ENCODE measurements around the gene KDM2B.

The KDM2B gene

DNA sequence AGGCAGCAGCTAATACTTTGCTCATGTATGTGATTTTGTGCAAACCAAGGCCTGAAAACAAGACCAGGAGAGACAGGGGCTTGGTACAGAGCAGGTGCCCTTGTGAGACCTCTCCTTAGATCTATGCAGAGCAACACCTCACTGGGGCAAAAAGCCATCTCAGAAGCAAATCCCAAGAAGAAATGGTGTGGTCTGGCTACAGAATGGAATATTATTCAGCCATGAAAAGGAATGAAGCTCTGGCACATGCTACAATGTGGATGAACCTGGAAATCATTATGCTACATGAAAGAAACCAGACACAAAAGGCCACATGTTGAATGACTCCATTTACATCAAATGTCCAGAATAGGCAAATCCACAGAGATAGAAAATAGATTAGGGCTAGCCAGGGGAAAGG lies 61.6 kb downstream of the KDM2B start:
- no peak overlapping the region for H3K4me3 ChIP-seq (ENCODE audit: low read depth, low read length)
- no peak for TF ChIP-seq MAX (IDR thresholded peaks at IDR 0.05; ENCODE audit: low read depth, low read length)
- no peak for TF ChIP-seq CTCF (IDR thresholded peaks at IDR 0.05; ENCODE audit: low read depth, low read length)
- no peak for TF ChIP-seq POLR2A (IDR thresholded peaks at IDR 0.05; ENCODE audit: extremely low read depth, insufficient read length)
- TF ChIP-seq MYC (IDR thresholded peaks at IDR 0.05; ENCODE audit: low read depth, low read length) = no peak
- no peak for DNase-seq (ENCODE audit: low read depth)

DNA sequence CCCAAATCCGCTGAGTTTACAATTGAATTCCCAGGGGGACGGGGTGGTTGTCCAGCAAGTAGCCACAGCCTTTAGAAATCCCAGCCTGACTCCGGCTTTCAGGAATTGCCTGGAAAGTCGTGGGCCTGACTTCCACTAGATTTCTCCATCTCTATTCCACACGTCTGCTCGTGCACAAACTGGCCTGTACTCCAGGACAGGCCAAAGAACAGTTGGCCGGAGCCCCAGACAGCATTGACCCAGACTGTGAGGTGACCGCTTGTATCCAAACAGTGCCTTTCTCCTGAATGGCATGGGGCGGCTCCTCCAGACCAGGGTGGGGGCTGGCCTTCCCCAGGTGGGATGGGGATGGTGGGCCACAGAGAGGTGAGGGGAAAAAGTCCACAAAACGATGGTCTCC lies 62.2 kb downstream of the KDM2B start:
- no peak for DNase-seq (ENCODE audit: low read depth)
- TF ChIP-seq MAX (IDR thresholded peaks at IDR 0.05; ENCODE audit: low read depth, low read length) = no peak
- no peak overlapping the region for H3K4me3 ChIP-seq (ENCODE audit: low read depth, low read length)

GRCh38 chr12:121516437-121517011 lies 64.3 kb downstream of the KDM2B start:
- DNase-seq (ENCODE audit: low read depth) = no peak
- TF ChIP-seq MYC (IDR thresholded peaks at IDR 0.05; ENCODE audit: low read depth, low read length) = no peak
- no peak for TF ChIP-seq CTCF (IDR thresholded peaks at IDR 0.05; ENCODE audit: low read depth, low read length)
- TF ChIP-seq MAX (IDR thresholded peaks at IDR 0.05; ENCODE audit: low read depth, low read length) = no peak
- TF ChIP-seq POLR2A (IDR thresholded peaks at IDR 0.05; ENCODE audit: extremely low read depth, insufficient read length) = no peak
- no peak overlapping the region for H3K4me3 ChIP-seq (ENCODE audit: low read depth, low read length)

DNA sequence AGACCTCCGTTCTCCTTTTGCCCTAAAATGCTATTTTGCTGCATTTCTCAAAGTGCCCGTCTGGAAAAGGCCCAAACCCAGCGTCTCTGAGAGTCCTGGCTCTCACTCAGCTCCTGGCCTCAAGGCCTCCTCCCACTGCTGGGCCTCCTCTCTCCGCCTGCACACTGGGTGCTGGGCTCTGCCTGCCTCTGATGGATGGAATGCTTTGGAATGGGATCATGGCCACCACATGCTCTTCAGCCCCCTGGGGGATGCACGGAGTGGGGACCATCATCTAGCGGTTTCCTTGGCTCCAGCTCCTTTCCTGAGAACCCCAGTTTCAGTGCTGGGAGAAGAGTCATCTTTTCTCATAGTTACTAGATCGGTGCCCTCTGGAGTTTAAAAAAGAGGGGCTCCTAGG lies 65.2 kb downstream of the KDM2B start:
- no peak for TF ChIP-seq MAX (IDR thresholded peaks at IDR 0.05; ENCODE audit: low read depth, low read length)
- TF ChIP-seq MYC (IDR thresholded peaks at IDR 0.05; ENCODE audit: low read depth, low read length) = no peak
- TF ChIP-seq CTCF (IDR thresholded peaks at IDR 0.05; ENCODE audit: low read depth, low read length) = no peak
- no peak for TF ChIP-seq POLR2A (IDR thresholded peaks at IDR 0.05; ENCODE audit: extremely low read depth, insufficient read length)
- no peak for DNase-seq (ENCODE audit: low read depth)
- no peak overlapping the region for H3K4me3 ChIP-seq (ENCODE audit: low read depth, low read length)

DNA sequence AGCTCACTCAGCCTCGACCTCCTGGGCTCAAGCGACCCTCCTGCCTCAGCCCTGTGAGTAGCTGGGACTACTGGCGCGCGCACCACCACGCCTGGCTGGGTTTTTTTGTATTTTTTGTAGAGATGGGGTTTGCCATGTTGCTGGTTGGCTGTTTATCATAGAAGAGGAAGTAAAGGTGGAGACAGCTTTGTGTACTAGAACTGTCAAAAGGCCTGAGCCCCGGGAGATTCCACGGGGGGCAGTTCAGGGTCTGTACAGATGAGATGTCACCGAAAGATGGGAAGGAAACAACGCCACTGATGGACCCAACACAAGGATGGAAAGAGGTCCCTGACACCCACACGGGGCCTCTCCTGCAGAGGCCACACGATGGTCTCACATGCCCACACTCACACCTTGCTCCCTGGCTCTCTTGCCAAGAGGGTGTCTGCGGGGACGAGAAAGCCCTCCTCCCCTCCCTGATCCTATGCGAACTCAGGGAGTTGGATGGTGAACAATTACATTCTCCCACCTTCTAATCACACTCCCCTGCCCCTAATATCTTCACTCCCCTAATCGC lies 66.6 kb downstream of the KDM2B start:
- TF ChIP-seq MYC (IDR thresholded peaks at IDR 0.05; ENCODE audit: low read depth, low read length) (no peak), MAX (IDR thresholded peaks at IDR 0.05; ENCODE audit: low read depth, low read length) (no peak), CTCF (IDR thresholded peaks at IDR 0.05; ENCODE audit: low read depth, low read length) (no peak), POLR2A (IDR thresholded peaks at IDR 0.05; ENCODE audit: extremely low read depth, insufficient read length) (no peak)
- H3K4me3 ChIP-seq (ENCODE audit: low read depth, low read length) = no peak overlapping the region
- no peak for DNase-seq (ENCODE audit: low read depth)

DNA sequence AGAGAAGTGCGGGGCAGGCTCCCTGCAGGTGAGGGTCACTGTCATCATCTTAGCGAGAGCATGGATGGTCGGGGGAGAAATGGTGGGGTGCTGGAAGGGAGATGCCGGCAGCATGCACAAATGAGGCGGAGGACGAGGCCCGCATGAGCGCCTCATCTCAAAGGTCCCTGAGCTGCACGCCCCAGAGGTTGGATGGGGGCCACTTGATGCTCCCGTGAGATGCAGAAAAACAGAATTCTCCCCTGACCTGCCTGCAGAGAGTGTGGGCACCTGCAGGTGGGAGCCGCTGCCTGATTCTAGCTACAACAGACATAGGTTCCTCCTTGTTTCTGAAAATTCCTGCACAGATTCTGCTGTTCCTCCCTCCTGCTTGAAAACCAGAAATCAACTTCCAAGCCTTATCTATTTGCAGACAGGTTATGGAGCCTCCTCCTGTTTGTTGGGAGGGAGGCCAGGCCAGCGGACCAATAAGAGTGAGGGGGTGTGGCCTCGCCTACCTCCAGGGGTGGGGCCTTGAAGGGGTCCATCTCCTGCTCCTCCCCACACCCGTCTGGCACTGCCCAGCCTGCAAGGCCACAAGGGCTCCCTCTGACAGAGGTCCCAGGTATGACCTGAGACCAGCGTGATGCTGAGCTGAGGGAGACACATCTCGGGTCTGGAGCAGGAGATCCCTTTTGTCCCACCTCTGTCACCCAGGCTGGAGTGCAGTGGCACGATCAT lies 67.2 kb downstream of the KDM2B start:
- no peak for TF ChIP-seq CTCF (IDR thresholded peaks at IDR 0.05; ENCODE audit: low read depth, low read length)
- TF ChIP-seq MYC (IDR thresholded peaks at IDR 0.05; ENCODE audit: low read depth, low read length) = no peak
- peak; percentile 58 for DNase-seq (ENCODE audit: low read depth)
- H3K4me3 ChIP-seq (ENCODE audit: low read depth, low read length) = no peak overlapping the region

All from NB4 (cell line).